HepG2 (cell line): ENCODE data around the gene GCNT2. TPM values are rescaled to one million over a fixed set of nuclear protein-coding genes. Genes with fewer than 3 reads are reported as not detected.

ENCODE experiments used
- ATAC-seq: fragments of 200-7000 bp; cut with Tn5 transposase; 3 replicates; pipeline ENCODE4 v1.9.1; 2020; ENCODE audit warnings: mild to moderate bottlenecking, moderate library complexity
- BruUV-seq: library from RNA; stranded (reverse); fragments of 400-500 nt; replicated peaks from 2 replicates; lab custom pipeline; 2021; lab: Mats Ljungman, UMichigan
- CTCF ChIA-PET: fragments of 300-600 bp; formaldehyde crosslinking; extraction: SDS; loops from one replicate; lab custom pipeline; 2021; ENCODE audit warnings: low total read pairs, inconsistent platforms, low intra/inter-chr PET ratio; lab: Yijun Ruan, JAX
- POLR2A ChIA-PET: fragments of 350-600 bp; sonication (Branson Sonifier 250); formaldehyde crosslinking; loops from one replicate; lab custom pipeline; 2020; ENCODE audit warnings: antibody characterized with exemption, inconsistent platforms; lab: Yijun Ruan, JAX
- DNase-seq: peaks from one replicate; pipeline ENCODE4 v3.0.0-alpha.2; 2015; ENCODE audit warnings: low spot score
- FAIRE-seq: peaks from 3 replicates; lab custom pipeline; 2011; peaks lifted over from hg19 to GRCh38; lab: Jason Lieb, UNC
- H2AFZ ChIP-seq: one replicate; pipeline ENCODE4 v1.6.1; 2011; ENCODE audit warnings: low read length, inconsistent platforms
- H3K27ac ChIP-seq: fragments of 300-600 bp; 3 replicates; pipeline ENCODE4 v1.8.0; 2011; ENCODE audit warnings: mixed run types, mild to moderate bottlenecking, mixed read lengths, low read length, inconsistent platforms; ENCODE audit not compliant: insufficient read depth; ENCODE audit errors: extremely low read length
- H3K27me3 ChIP-seq, 2 experiments: fragments of 200-600 bp in 1 of 2; 2 replicates in 1 of 2; 3 replicates in 1 of 2; pipeline versions ENCODE4 v1.6.0 to v1.8.0; 2011; ENCODE audit warnings: low read length in 2 of 2, mild to moderate bottlenecking in 2 of 2, moderate library complexity in 2 of 2, inconsistent platforms in 1 of 2; ENCODE audit not compliant: insufficient read depth in 2 of 2, control insufficient read depth in 1 of 2
- H3K36me3 ChIP-seq, 2 experiments: fragments of 200-600 bp in 1 of 2; replicated peaks in 1 of 2; 2 replicates in 1 of 2; 3 replicates in 1 of 2; pipeline versions ENCODE4 v1.5.1 to v1.8.0; 2011; ENCODE audit warnings: low read length in 2 of 2, inconsistent platforms in 1 of 2; ENCODE audit not compliant: insufficient read depth in 2 of 2, control insufficient read depth in 1 of 2
- H3K4me1 ChIP-seq: 2 replicates; pipeline ENCODE4 v1.5.1; 2012; ENCODE audit warnings: low read length, inconsistent platforms; ENCODE audit not compliant: insufficient read depth
- H3K4me2 ChIP-seq: 2 replicates; pipeline ENCODE4 v1.6.0; 2011; ENCODE audit warnings: low read depth, low read length, inconsistent platforms
- H3K4me3 ChIP-seq, 3 experiments: fragments of 200-600 bp in 1 of 3; sonication (generic), shearing (Covaris generic) in 1 of 3; replicated peaks in 1 of 3; 2 replicates each; pipeline ENCODE4 v1.5.1; 2011 to 2016; ENCODE audit warnings: low read length in 3 of 3, inconsistent platforms in 2 of 3, low read depth in 2 of 3, mild to moderate bottlenecking in 2 of 3, control low read depth in 1 of 3, mixed read lengths in 1 of 3; ENCODE audit not compliant: insufficient read depth in 1 of 3
- H3K79me2 ChIP-seq: one replicate; pipeline ENCODE4 v1.6.1; 2011; ENCODE audit warnings: low read length, inconsistent platforms; ENCODE audit not compliant: insufficient read depth
- H3K9ac ChIP-seq: 2 replicates; pipeline ENCODE4 v1.6.0; 2011; ENCODE audit warnings: mild to moderate bottlenecking, low read depth, low read length, inconsistent platforms; ENCODE audit not compliant: insufficient read depth
- H3K9me3 ChIP-seq: 2 replicates; pipeline ENCODE4 v1.5.1; 2012; ENCODE audit warnings: mild to moderate bottlenecking, low read length
- H4K20me1 ChIP-seq: 2 replicates; pipeline ENCODE4 v1.6.0; 2011; ENCODE audit warnings: inconsistent platforms, mild to moderate bottlenecking, low read length, moderate library complexity; ENCODE audit not compliant: insufficient read depth
- CSRNP1 ChIP-seq: sonication (generic); formaldehyde crosslinking; IDR thresholded peaks from 2 replicates; pipeline ENCODE4 v1.8.1; 2023; ENCODE audit warnings: mild to moderate bottlenecking, missing genetic modification reagents
- E2F2 ChIP-seq: sonication (generic); formaldehyde crosslinking; IDR thresholded peaks from 2 replicates; pipeline ENCODE4 v1.4.0; 2020; ENCODE audit warnings: missing genetic modification reagents, borderline replicate concordance
- GLI4 ChIP-seq: sonication (generic); formaldehyde crosslinking; IDR thresholded peaks from 2 replicates; pipeline ENCODE4 v1.5.1; 2020; ENCODE audit warnings: missing genetic modification reagents, mild to moderate bottlenecking, moderate library complexity, borderline replicate concordance
- GTF2F1 ChIP-seq: fragments of 150-350 bp; IDR thresholded peaks from 2 replicates; pipeline ENCODE4 v1.6.1; 2014; ENCODE audit warnings: low read length
- IRF2 ChIP-seq: IDR thresholded peaks from 2 replicates; pipeline ENCODE4 v1.6.1; 2018; ENCODE audit warnings: missing genetic modification reagents, missing compliant biosample characterization
- MLXIP ChIP-seq: sonication (generic); formaldehyde crosslinking; IDR thresholded peaks from 2 replicates; pipeline ENCODE4 v1.9.0; 2021; ENCODE audit warnings: missing genetic modification reagents, borderline replicate concordance
- PHF20 ChIP-seq: sonication (generic); formaldehyde crosslinking; IDR thresholded peaks from 2 replicates; pipeline ENCODE4 v1.5.0; 2020; ENCODE audit warnings: mild to moderate bottlenecking, missing genetic modification reagents
- RFX5 ChIP-seq: IDR thresholded peaks from 2 replicates; pipeline ENCODE4 v1.6.1; 2011; ENCODE audit warnings: low read depth, low read length, improper control_type of control experiment
- SATB2 ChIP-seq: sonication (generic); formaldehyde crosslinking; IDR thresholded peaks from 2 replicates; pipeline ENCODE4 v1.5.0; 2020; ENCODE audit warnings: missing genetic modification reagents
- TOE1 ChIP-seq: sonication (generic); formaldehyde crosslinking; IDR thresholded peaks from 2 replicates; pipeline ENCODE4 v1.4.0; 2020; ENCODE audit warnings: mild to moderate bottlenecking, missing genetic modification reagents
- ZFAT ChIP-seq: sonication (generic); formaldehyde crosslinking; conservative IDR thresholded peaks from 2 replicates; pipeline ENCODE4 v1.8.1; 2023; ENCODE audit warnings: missing genetic modification reagents, inconsistent platforms
- ZFP1 ChIP-seq: IDR thresholded peaks from 2 replicates; pipeline ENCODE4 v1.6.1; 2016
- ZNF414 ChIP-seq: sonication (generic); formaldehyde crosslinking; IDR thresholded peaks from 2 replicates; pipeline ENCODE4 v1.5.0; 2020; ENCODE audit warnings: missing genetic modification reagents
- WGBS: methylation state at CpG from one replicate; pipeline ENCODE4 v1.1.6; 2017; ENCODE audit warnings: low lambda C conversion rate; 5-methylcytosine and 5-hydroxymethylcytosine counted together
- in situ Hi-C: cut with HindIII; loops from 2 replicates; pipeline ENCODE4 v1.10.0; 2017; ENCODE audit warnings: low pct_unique_long_range_greater_than_20kb; ENCODE audit not compliant: extremely low pct_ligation_motif_present
- intact Hi-C: fragments of 100-400 bp; cut with micrococcal nuclease; formaldehyde crosslinking; loops from one replicate; pipeline ENCODE4 v1.10.0; 2022; ENCODE audit not compliant: unreplicated experiment
- polyA plus RNA-seq, 8 experiments: library from polyadenylated mRNA; depleted of rRNA in 3 of 8; stranded (reverse) in 7 of 8; unstranded in 1 of 8; fragments of >200 nt; fragmentation: Illumina TruSeq in 4 of 8; extraction: Trizol in 4 of 8; gene quantifications; 2 replicates each; pipeline versions ENCODE4 v1.2.1 to v1.2.3, GENCODE V29; 2011 to 2016; ENCODE audit warnings: low read depth in 4 of 8, missing spikeins in 1 of 8, mixed read lengths in 1 of 8; ENCODE audit not compliant: insufficient read depth in 1 of 8
- total RNA-seq, 5 experiments: library from RNA; depleted of rRNA; stranded (reverse); fragments of >200 nt; fragmentation: Illumina TruSeq; extraction: Trizol; gene quantifications; 2 replicates each; pipeline ENCODE4 v1.2.3, GENCODE V29; 2016; ENCODE audit warnings: low read depth in 1 of 5
- TF ChIP-seq, protein P1 (sequence below): sonication (generic); formaldehyde crosslinking; IDR thresholded peaks from 2 replicates; pipeline ENCODE4 v1.4.0; 2020; ENCODE audit warnings: mild to moderate bottlenecking, missing genetic modification reagents

GCNT2 gene
- total and polyA plus RNA-seq, 2 of the 13 experiments (the other 11 are each of a cell fraction or from before 2014, with no cell fraction given): 11.8 to 31.9 TPM

GRCh38 chr6:10479939-10480700 lies 41.0 kb upstream of the GCNT2 start:
- in situ Hi-C loops (loop anchor here (5.0 to 25.0 kb wide), 2 partner anchors 322 to 582 kb away; no protein-coding TSS in a partner anchor), intact Hi-C loops (loop anchor here (2.0 kb wide), 1 partner anchor 25 kb away; no protein-coding TSS in a partner anchor)
- no peaks in the 10 kb centered on the region for H3K4me1 ChIP-seq
- H3K27ac ChIP-seq: no peak overlapping the region
- 56% methylated on average over 7 of the region's 7 CpGs for WGBS
- no peaks in the 10 kb centered on the region for H3K36me3 ChIP-seq
- H3K9ac ChIP-seq: no peak overlapping the region
- DNase-seq: no peak
- TF ChIP-seq GLI4 (CRISPR knock-in tag) (no peak), PHF20 (CRISPR knock-in tag) (no peak), ZNF414 (CRISPR knock-in tag) (no peak), E2F2 (no peak), MLXIP (CRISPR knock-in tag) (no peak), IRF2 (CRISPR knock-in tag) (no peak), GTF2F1 (no peak), ZFAT (CRISPR knock-in tag) (no peak), TOE1 (CRISPR knock-in tag) (no peak), RFX5 (no peak), ZFP1 (CRISPR knock-in tag) (no peak), CSRNP1 (CRISPR knock-in tag) (no peak), SATB2 (CRISPR knock-in tag) (no peak)
- TF ChIP-seq, protein P1, sequence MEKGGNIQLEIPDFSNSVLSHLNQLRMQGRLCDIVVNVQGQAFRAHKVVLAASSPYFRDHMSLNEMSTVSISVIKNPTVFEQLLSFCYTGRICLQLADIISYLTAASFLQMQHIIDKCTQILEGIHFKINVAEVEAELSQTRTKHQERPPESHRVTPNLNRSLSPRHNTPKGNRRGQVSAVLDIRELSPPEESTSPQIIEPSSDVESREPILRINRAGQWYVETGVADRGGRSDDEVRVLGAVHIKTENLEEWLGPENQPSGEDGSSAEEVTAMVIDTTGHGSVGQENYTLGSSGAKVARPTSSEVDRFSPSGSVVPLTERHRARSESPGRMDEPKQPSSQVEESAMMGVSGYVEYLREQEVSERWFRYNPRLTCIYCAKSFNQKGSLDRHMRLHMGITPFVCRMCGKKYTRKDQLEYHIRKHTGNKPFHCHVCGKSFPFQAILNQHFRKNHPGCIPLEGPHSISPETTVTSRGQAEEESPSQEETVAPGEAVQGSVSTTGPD (CRISPR knock-in tag): no peak
- no peak overlapping the region for H3K4me2 ChIP-seq
- no peak overlapping the region for H2AFZ ChIP-seq
- H3K4me3 ChIP-seq: no peak overlapping the region
- no TSS peak for BruUV-seq
- no peaks in the 10 kb centered on the region for H3K9me3 ChIP-seq
- H3K27me3 ChIP-seq: peaks cover 0 to 7% of the 10 kb centered on the region in 2 experiments; a peak in 1 of 5 replicates
- no peak for FAIRE-seq
- no peaks in the 10 kb centered on the region for H3K79me2 ChIP-seq
- no peak for ATAC-seq
- CTCF ChIA-PET: interaction anchor here (3.5 kb wide), 1 partner anchor 321 kb away, joined by 41 read pairs; no protein-coding TSS in a partner anchor
- H4K20me1 ChIP-seq: no peaks in the 10 kb centered on the region
- POLR2A ChIA-PET: no interaction called here
